K562 (cell line): ENCODE data around the gene ADGRA1. TPM values are rescaled to one million over a fixed set of nuclear protein-coding genes. Genes with fewer than 3 reads are reported as not detected.

Source experiments
- ATAC-seq: fragments of 200-7000 bp; cut with Tn5 transposase; 3 replicates; pipeline ENCODE4 v1.9.1; 2020; ENCODE audit warnings: moderate library complexity
- BruUV-seq: library from RNA; stranded (reverse); fragments of 400-500 nt; replicated peaks from 2 replicates; lab custom pipeline; 2021; lab: Mats Ljungman, UMichigan
- CTCF ChIA-PET: fragments of 300-600 bp; formaldehyde crosslinking; extraction: SDS; loops from one replicate; lab custom pipeline; 2021; ENCODE audit warnings: low intra/inter-chr PET ratio; lab: Yijun Ruan, JAX
- POLR2A ChIA-PET: fragments of 300-600, 350-650 bp; sonication (Branson Sonifier 250); formaldehyde crosslinking; extraction: SDS; loops from one replicate; lab custom pipeline; 2021; ENCODE audit warnings: antibody characterized with exemption, inconsistent platforms; lab: Yijun Ruan, JAX
- DNase-seq, 4 experiments: peaks; one replicate each; pipeline versions ENCODE4 v3.0.0 to v3.0.0-alpha.2; 2011 to 2018; ENCODE audit warnings: low spot score in 3 of 4, mixed read lengths in 3 of 4; ENCODE audit errors: extremely low read depth in 1 of 4
- FAIRE-seq: peaks from 2 replicates; lab custom pipeline; 2011; peaks lifted over from hg19 to GRCh38; lab: Jason Lieb, UNC
- H2AFZ ChIP-seq: 2 replicates; pipeline ENCODE4 v1.6.0; 2011; ENCODE audit warnings: low read depth, low read length, control low read depth, inconsistent platforms
- H3K27ac ChIP-seq: fragments of 200-600 bp; 3 replicates; pipeline ENCODE4 v1.8.0; 2011; ENCODE audit warnings: low read depth, mild to moderate bottlenecking, control low read depth, inconsistent platforms, low read length, moderate library complexity, mixed read lengths; ENCODE audit errors: extremely low read depth
- H3K27me3 ChIP-seq, 2 experiments: fragments of 300-600 bp in 1 of 2; 2 replicates in 1 of 2; 3 replicates in 1 of 2; pipeline versions ENCODE4 v1.6.0 to v1.8.0; 2011; ENCODE audit warnings: inconsistent platforms in 2 of 2, low read length in 2 of 2, mild to moderate bottlenecking in 1 of 2, mixed read lengths in 1 of 2, moderate library complexity in 1 of 2; ENCODE audit not compliant: control insufficient read depth in 2 of 2, insufficient read depth in 2 of 2
- H3K36me3 ChIP-seq: fragments of 300-600 bp; 3 replicates; pipeline ENCODE4 v1.8.0; 2011; ENCODE audit warnings: mild to moderate bottlenecking, low read length, inconsistent platforms; ENCODE audit not compliant: control insufficient read depth, insufficient read depth
- H3K4me1 ChIP-seq, 2 experiments: fragments of 200-600 bp in 1 of 2; replicated peaks in 1 of 2; 2 replicates in 1 of 2; 3 replicates in 1 of 2; pipeline versions ENCODE4 v1.5.1 to v1.8.0; 2011; ENCODE audit warnings: inconsistent platforms in 2 of 2, low read length in 2 of 2, mild to moderate bottlenecking in 1 of 2, mixed read lengths in 1 of 2, moderate library complexity in 1 of 2; ENCODE audit not compliant: control insufficient read depth in 2 of 2, insufficient read depth in 2 of 2
- H3K4me2 ChIP-seq: 2 replicates; pipeline ENCODE4 v1.6.1; 2011; ENCODE audit warnings: low read length, control low read depth, inconsistent platforms, mixed read lengths; ENCODE audit not compliant: insufficient read depth
- H3K4me3 ChIP-seq: fragments of 200-600 bp; sonication (generic), shearing (Covaris generic); 2 replicates; pipeline ENCODE4 v1.5.1; 2016; ENCODE audit warnings: control low read depth, inconsistent platforms
- H3K79me2 ChIP-seq: fragments of 200-600 bp; 3 replicates; pipeline ENCODE4 v1.8.0; 2011; ENCODE audit warnings: low read length, inconsistent platforms; ENCODE audit not compliant: control insufficient read depth, insufficient read depth
- H3K9ac ChIP-seq, 2 experiments: 2 replicates each; pipeline versions ENCODE4 v1.6.0 to v1.6.1; 2011; ENCODE audit warnings: low read depth in 2 of 2, low read length in 2 of 2, control low read depth in 1 of 2, inconsistent platforms in 1 of 2, mild to moderate bottlenecking in 1 of 2, mixed read lengths in 1 of 2; ENCODE audit not compliant: insufficient read depth in 1 of 2
- H3K9me1 ChIP-seq: one replicate; pipeline ENCODE4 v1.6.0; 2011; ENCODE audit warnings: inconsistent platforms, mild to moderate bottlenecking, low read length, moderate library complexity; ENCODE audit not compliant: control insufficient read depth, insufficient read depth
- H3K9me3 ChIP-seq: replicated peaks from 2 replicates; pipeline ENCODE4 v1.5.1; 2011; ENCODE audit warnings: low read depth, low read length, inconsistent platforms; ENCODE audit not compliant: control insufficient read depth, insufficient read depth
- H4K20me1 ChIP-seq: replicated peaks from 2 replicates; pipeline ENCODE4 v1.6.1; 2011; ENCODE audit warnings: low read length, inconsistent platforms, mixed read lengths; ENCODE audit not compliant: control insufficient read depth, insufficient read depth
- DPF2 ChIP-seq: fragments of 450-650 bp; IDR thresholded peaks from 2 replicates; pipeline ENCODE4 v1.6.1; 2016
- ETS1 ChIP-seq: conservative IDR thresholded peaks from 2 replicates; pipeline ENCODE4 v1.6.1; 2011; ENCODE audit warnings: low read depth, mild to moderate bottlenecking, low read length; ENCODE audit not compliant: control insufficient read depth
- IRF2 ChIP-seq: sonication (generic); formaldehyde crosslinking; IDR thresholded peaks from 2 replicates; pipeline ENCODE4 v1.8.1; 2022; ENCODE audit warnings: mild to moderate bottlenecking, missing genetic modification reagents
- RAD51 ChIP-seq: fragments of 450-650 bp; IDR thresholded peaks from 2 replicates; pipeline ENCODE4 v1.7.1; 2016; ENCODE audit warnings: low read depth, mild to moderate bottlenecking, borderline replicate concordance
- WGBS: fragments of 100-300 bp; shearing (Covaris generic); methylation state at CpG from one replicate; pipeline ENCODE4 v1.1.6; 2016; ENCODE audit warnings: low coverage, mixed read lengths; ENCODE audit not compliant: insufficient coverage; ENCODE audit errors: missing lambda C conversion rate; 5-methylcytosine and 5-hydroxymethylcytosine counted together
- in situ Hi-C: fragments of 300-500 bp; cut with MboI; formaldehyde crosslinking; loops from 4 replicates; pipeline ENCODE4 v1.15.0; 2018; ENCODE audit warnings: inconsistent platforms, mixed read lengths
- intact Hi-C: fragments of 100-400 bp; cut with micrococcal nuclease; formaldehyde crosslinking; loops from 2 replicates; pipeline ENCODE4 v1.14.2; 2022
- polyA plus RNA-seq, 8 experiments: library from polyadenylated mRNA; depleted of rRNA in 4 of 8; stranded (reverse) in 5 of 8; unstranded in 3 of 8; fragments of >200 nt; fragmentation: Nextera tagmentation in 2 of 8; fragmentation: Illumina TruSeq in 1 of 8; extraction: Ambion mirVana in 2 of 8; extraction: Trizol in 1 of 8; gene quantifications; 2 replicates each; pipeline versions ENCODE4 v1.2.1 to v1.2.3, GENCODE V29; 2011 to 2014; ENCODE audit warnings: inconsistent platforms in 1 of 8, missing spikeins in 1 of 8
- total RNA-seq, 7 experiments: library from RNA; depleted of rRNA in 6 of 7; stranded (reverse); fragments of >200 nt in 6 of 7; fragmentation: Illumina TruSeq in 2 of 7; extraction: Trizol in 2 of 7; gene quantifications; 2 replicates each; pipeline versions ENCODE4 v1.2.1 to v1.2.3, GENCODE V29; 2011 to 2021; ENCODE audit warnings: low replicate concordance in 1 of 7

The ADGRA1 gene
- total and polyA plus RNA-seq, 9 of the 15 experiments (the other 6 are each of a cell fraction or from before 2014, with no cell fraction given) = not detected

DNA sequence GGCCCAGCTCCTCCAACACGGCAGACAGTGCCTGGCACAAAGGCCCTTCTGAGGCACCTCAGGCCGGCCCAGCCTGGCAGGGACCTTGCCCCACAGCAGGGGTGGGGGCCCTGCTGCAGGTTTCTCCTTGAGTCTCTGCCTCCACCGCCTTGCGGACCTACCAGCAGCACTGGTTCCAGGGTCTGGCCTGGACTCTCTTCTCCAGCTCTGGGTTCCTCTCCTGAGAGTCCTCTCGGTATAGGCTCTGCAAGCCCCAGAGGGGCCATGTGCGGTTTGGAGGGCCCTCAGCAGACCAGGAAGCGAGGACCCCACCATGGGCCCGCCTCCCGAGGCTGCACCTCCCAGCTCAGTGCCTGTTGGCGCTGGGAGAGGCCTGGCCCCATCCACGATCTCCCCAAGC lies 38.1 kb upstream of the ADGRA1 start:
- H3K9me3 ChIP-seq = no peaks in the 10 kb centered on the region
- H3K27ac ChIP-seq = no peak overlapping the region
- POLR2A ChIA-PET = no interaction called here
- FAIRE-seq (no peak), ATAC-seq (no peak), DNase-seq (no peak)
- TF ChIP-seq RAD51 = no peak
- no peak for TF ChIP-seq IRF2 (CRISPR knock-in tag)
- no peak for TF ChIP-seq DPF2
- H4K20me1 ChIP-seq = no peaks in the 10 kb centered on the region; the same call in 1 of the 2 replicates
- H3K9me1 ChIP-seq = no peaks in the 10 kb centered on the region
- no peak overlapping the region for H3K4me3 ChIP-seq
- H3K79me2 ChIP-seq = no peaks in the 10 kb centered on the region
- H3K36me3 ChIP-seq = no peaks in the 10 kb centered on the region
- WGBS = 0% methylated on average over 3 of the region's 11 CpGs
- no peak overlapping the region for H2AFZ ChIP-seq
- H3K4me2 ChIP-seq = no peak overlapping the region
- CTCF ChIA-PET = no interaction called here
- in situ Hi-C loops (no loop called here), intact Hi-C loops (no loop called here)
- H3K27me3 ChIP-seq = peaks cover 5 to 60% of the 10 kb centered on the region in 2 experiments; a peak in 4 of 5 replicates
- BruUV-seq = no TSS peak
- H3K4me1 ChIP-seq = peaks cover 0 to 1% of the 10 kb centered on the region in 2 experiments; a peak in 2 of 5 replicates
- no peak overlapping the region for H3K9ac ChIP-seq

- ATAC-seq (no peak), FAIRE-seq (no peak), DNase-seq (no peak)
- Histone ChIP-seq H3K9ac (no peak overlapping the region), H3K27ac (no peak overlapping the region), H3K36me3 (no peaks in the 10 kb centered on the region), H3K4me1 (no peaks in the 10 kb centered on the region; a peak in 2 of 5 replicates), H3K9me3 (no peaks in the 10 kb centered on the region), H3K9me1 (no peaks in the 10 kb centered on the region), H2AFZ (no peak overlapping the region), H3K4me3 (no peak overlapping the region), H3K4me2 (no peak overlapping the region), H3K27me3 (peaks cover 5 to 53% of the 10 kb centered on the region in 2 experiments; a peak in 4 of 5 replicates), H3K79me2 (no peaks in the 10 kb centered on the region), H4K20me1 (no peaks in the 10 kb centered on the region; the same call in 1 of the 2 replicates)
- CTCF ChIA-PET = no interaction called here
- no peak for TF ChIP-seq ETS1
- intact Hi-C loops (no loop called here), in situ Hi-C loops (no loop called here)
- no TSS peak for BruUV-seq
- POLR2A ChIA-PET = interaction anchor here (0.6 kb wide), 1 partner anchor 345 kb away, joined by 4 read pairs; no protein-coding TSS in a partner anchor
- WGBS = 0% methylated on average over 8 of the region's 11 CpGs
Observed at GRCh38 chr10:133050371-133050770, 37.4 kb upstream of the ADGRA1 start.
